ENCODE data around the gene C9orf85. TPM values are rescaled to one million over a fixed set of nuclear protein-coding genes. Genes with fewer than 3 reads are reported as not detected.

C9orf85 gene
- total and polyA plus RNA-seq, 9 of the 15 experiments (the other 6 are each of a cell fraction or from before 2014, with no cell fraction given): 6.7 to 17.6 (median 13.0) TPM

GRCh38 chr9:71911061-71911907 lies at the start of gene C9orf85, which contains the start of gene ABHD17B (continued):
- TF ChIP-seq KLF16 (IDR thresholded peaks at IDR 0.05): no peak
- no peak for TF ChIP-seq ZBTB34 (CRISPR knock-in tag; IDR thresholded peaks at IDR 0.05)
- no peak for TF ChIP-seq LCOR (CRISPR knock-in tag; IDR thresholded peaks at IDR 0.05)
- peak; percentile 91 for TF ChIP-seq POLR2AphosphoS5 (IDR thresholded peaks at IDR 0.05; ENCODE audit: control insufficient read depth, insufficient read depth, low read depth, low read length)
- TF ChIP-seq CBX2 (IDR thresholded peaks at IDR 0.05; ENCODE audit: insufficient read depth, low read length, poor library complexity, severe bottlenecking): no peak
- TF ChIP-seq TOE1 (IDR thresholded peaks at IDR 0.05; ENCODE audit: borderline replicate concordance): peak; percentile 94
- TF ChIP-seq TOE1 (CRISPR knock-in tag; IDR thresholded peaks at IDR 0.05; ENCODE audit: borderline replicate concordance, low read depth): no peak
- TF ChIP-seq HDAC1 (IDR thresholded peaks at IDR 0.05): peak in 1 of 2 experiments; percentile 75; a peak in 1 of 4 replicates
- TF ChIP-seq E2F6 (IDR thresholded peaks at IDR 0.05; ENCODE audit: borderline replicate concordance in 1 of 2, extremely low read depth in 1 of 2, insufficient read depth in 1 of 2, insufficient read length in 1 of 2, low read depth in 1 of 2, low read length in 1 of 2, poor library complexity in 1 of 2, severe bottlenecking in 1 of 2): peak; percentile 75 to 80
- TF ChIP-seq KAT7 (CRISPR knock-in tag; IDR thresholded peaks at IDR 0.05; ENCODE audit: borderline replicate concordance): peak; percentile 86; the same call in 1 of the 2 replicates
- TF ChIP-seq, protein P1, sequence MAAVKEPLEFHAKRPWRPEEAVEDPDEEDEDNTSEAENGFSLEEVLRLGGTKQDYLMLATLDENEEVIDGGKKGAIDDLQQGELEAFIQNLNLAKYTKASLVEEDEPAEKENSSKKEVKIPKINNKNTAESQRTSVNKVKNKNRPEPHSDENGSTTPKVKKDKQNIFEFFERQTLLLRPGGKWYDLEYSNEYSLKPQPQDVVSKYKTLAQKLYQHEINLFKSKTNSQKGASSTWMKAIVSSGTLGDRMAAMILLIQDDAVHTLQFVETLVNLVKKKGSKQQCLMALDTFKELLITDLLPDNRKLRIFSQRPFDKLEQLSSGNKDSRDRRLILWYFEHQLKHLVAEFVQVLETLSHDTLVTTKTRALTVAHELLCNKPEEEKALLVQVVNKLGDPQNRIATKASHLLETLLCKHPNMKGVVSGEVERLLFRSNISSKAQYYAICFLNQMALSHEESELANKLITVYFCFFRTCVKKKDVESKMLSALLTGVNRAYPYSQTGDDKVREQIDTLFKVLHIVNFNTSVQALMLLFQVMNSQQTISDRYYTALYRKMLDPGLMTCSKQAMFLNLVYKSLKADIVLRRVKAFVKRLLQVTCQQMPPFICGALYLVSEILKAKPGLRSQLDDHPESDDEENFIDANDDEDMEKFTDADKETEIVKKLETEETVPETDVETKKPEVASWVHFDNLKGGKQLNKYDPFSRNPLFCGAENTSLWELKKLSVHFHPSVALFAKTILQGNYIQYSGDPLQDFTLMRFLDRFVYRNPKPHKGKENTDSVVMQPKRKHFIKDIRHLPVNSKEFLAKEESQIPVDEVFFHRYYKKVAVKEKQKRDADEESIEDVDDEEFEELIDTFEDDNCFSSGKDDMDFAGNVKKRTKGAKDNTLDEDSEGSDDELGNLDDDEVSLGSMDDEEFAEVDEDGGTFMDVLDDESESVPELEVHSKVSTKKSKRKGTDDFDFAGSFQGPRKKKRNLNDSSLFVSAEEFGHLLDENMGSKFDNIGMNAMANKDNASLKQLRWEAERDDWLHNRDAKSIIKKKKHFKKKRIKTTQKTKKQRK (IDR thresholded peaks at IDR 0.05; ENCODE audit: borderline replicate concordance, low read depth, low read length): peak; percentile 77; the same call in 1 of the 2 replicates
- peak; percentile 96 for TF ChIP-seq RAD51 (IDR thresholded peaks at IDR 0.05; ENCODE audit: borderline replicate concordance, low read depth)
- no peak for TF ChIP-seq NR0B1 (IDR thresholded peaks at IDR 0.05; ENCODE audit: partially characterized antibody)
- TF ChIP-seq ZBTB17 (CRISPR knock-in tag; IDR thresholded peaks at IDR 0.05): no peak
